SK-N-MC (cell line): Measurements from ENCODE around the gene GYPB.
"Not testable (repeated sequence)": the region's sequence is repeated elsewhere in the genome, so short reads cannot be mapped to it uniquely, and the experiment has no call there.

ENCODE experiments used
- DNase-seq: peaks from one replicate; pipeline ENCODE4 v3.0.0-alpha.2; 2011; ENCODE audit warnings: low read depth, low spot score
- H3K27ac ChIP-seq: fragments of 200-600 bp; sonication (generic); 2 replicates; pipeline ENCODE4 v1.5.1; 2016; ENCODE audit warnings: mixed run types
- H3K36me3 ChIP-seq: fragments of 200-600 bp; sonication (generic); 2 replicates; pipeline ENCODE4 v1.6.1; 2017; ENCODE audit warnings: antibody characterized with exemption, low read length, mixed read lengths; ENCODE audit not compliant: insufficient read depth
- H3K4me3 ChIP-seq: fragments of 200-600 bp; sonication (generic); 2 replicates; pipeline ENCODE4 v1.5.1; 2016
- H3K9ac ChIP-seq: fragments of 200-600 bp; sonication (generic); 2 replicates; pipeline ENCODE4 v1.8.0; 2017; ENCODE audit warnings: mixed run types, mixed read lengths; ENCODE audit not compliant: insufficient read length
- H3K9me3 ChIP-seq: fragments of 200-600 bp; sonication (generic); 2 replicates; pipeline ENCODE4 v1.6.1; 2017; ENCODE audit warnings: low read depth, mild to moderate bottlenecking, antibody characterized with exemption, low read length, moderate library complexity, mixed read lengths
- FOXP2 ChIP-seq: optimal IDR thresholded peaks from 2 replicates; pipeline ENCODE3; 2011; ENCODE audit warnings: mild to moderate bottlenecking, moderate library complexity; ENCODE audit not compliant: insufficient read depth; ENCODE audit errors: extremely low read length, control extremely low read depth

The GYPB gene

DNA sequence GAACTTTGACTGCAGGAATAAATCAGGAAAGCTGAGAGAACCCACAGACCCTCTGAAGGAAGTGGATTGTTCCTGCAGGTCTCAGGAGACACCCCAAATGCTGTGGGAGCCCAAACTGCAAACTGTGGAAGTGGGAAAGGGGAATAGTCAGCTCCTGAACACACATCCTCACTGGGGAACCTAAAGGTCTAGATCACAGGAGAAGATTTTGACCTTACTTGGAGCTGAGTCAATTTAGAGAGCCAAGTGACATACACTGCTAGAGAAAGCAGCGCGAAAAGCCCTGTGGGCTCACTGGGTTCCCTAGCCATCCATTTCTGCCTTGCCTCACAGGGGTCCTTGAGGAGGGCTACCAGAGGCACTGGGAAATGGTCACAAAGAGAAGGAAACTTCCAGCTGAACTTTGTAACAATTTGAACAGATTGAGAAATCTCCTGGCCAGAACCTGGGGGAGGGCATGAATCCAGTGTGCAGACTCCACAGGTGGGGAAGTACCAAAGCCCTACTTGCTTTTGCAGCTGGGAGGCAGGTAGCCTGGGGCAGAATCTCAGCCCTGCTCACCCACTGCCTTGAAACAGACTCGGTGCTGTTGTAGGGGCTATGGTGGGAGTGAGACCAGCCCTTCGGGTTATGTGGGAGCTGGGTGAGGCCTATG, 5.3 kb upstream of the GYPB start:
- H3K9ac ChIP-seq, H3K27ac ChIP-seq, H3K4me3 ChIP-seq, H3K36me3 ChIP-seq, DNase-seq, H3K9me3 ChIP-seq: not testable (repeated sequence)

DNA sequence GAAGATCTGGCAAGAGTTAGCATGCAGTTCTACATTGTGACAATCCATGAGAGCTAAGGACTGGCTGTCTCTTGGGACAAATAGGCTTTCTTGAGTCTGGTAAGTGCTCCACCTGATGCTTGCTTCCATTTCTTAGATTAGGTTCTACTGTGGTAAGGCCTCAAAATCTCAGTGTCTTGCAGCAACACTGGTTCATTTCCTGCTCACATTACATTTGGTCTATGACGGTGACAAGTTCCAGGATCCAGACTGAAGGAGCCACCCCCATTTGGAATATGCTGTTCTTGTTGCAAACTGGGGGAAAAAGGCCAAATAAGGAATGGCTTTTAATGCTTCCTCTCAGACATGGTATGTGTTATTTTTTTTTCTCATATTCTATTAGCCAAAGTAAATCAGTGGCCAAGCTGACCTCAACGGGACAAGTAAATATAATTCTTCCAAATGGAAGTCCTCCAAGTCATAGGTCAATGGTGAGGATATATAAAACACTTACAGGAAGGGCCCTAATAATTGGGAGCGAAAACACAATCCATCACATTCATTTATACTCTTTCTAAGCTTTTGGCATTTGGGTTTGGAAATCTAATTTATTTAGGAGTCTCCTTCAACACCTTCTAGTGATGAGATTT, 3.7 kb upstream of the GYPB start:
- not testable (repeated sequence) for H3K9me3 ChIP-seq, H3K36me3 ChIP-seq, H3K27ac ChIP-seq, H3K9ac ChIP-seq, DNase-seq, H3K4me3 ChIP-seq

DNA sequence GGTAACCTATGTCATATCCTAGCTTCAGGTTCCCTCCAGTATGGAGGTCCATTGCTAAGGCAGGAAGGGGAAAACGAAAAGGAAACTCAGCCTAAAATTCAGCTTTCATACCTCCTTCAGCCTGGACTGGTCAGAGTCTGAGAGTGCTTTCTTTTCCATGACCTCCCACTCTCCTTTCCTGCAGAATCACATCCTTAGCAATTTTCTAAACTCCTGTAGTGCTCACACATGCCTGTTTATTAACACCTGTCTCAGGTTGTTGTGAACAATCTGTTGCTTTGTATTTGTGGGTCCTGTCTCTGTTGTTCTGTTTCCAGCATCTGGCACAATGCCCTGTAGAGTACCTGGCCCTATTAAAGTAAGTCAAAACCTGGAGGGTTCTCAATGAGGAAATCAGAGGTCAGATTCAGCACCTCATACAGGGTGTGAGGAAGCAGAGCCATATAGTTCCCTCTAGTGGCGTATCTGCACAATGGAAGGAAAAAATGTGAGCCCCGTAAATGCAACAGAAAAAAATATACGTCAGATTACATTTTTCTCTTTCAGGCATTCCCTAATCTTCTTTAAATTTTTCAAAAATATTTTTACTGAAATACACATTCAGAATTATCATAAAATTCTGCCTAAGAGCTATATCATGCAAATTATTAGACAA, 2.3 kb upstream of the GYPB start:
- not testable (repeated sequence) for H3K36me3 ChIP-seq, H3K4me3 ChIP-seq, H3K27ac ChIP-seq, H3K9me3 ChIP-seq, H3K9ac ChIP-seq, DNase-seq

DNA sequence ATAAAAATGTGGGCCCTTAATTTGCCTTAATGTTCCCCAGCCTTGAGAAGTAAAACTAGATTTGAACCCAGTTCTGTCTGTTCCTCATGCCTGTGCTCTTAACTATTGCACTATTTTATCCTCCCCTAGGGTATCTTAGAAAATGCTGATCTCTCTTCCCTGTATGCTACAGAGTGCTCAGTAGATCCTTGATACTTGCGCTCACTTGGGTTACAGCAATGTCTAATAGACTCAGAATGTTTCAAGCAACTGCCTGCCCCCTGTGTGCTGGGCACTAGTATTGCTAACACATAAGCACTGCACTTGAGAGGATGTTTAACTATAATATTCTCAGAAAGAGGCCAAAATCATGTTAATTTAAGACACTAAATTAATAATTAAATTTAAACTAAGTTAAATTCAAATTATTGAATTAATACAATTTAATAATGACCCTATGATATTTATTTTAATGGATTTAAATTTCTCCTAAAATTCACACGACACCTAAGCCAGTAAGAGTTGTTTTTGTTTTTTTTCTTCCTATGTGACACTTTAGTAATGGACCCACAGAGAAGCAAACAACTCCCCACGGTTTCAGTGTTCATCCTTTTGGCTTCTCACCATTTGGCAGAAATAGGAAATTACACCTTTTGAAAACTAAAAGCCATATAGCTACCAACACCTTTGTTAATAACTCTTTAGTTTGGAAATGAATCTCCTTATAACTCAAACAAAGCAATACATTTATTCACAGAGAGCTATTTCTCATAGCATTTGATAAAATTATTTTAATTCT, 768 bp downstream of the GYPB start:
- DNase-seq, H3K9me3 ChIP-seq, H3K27ac ChIP-seq, H3K9ac ChIP-seq, H3K36me3 ChIP-seq, H3K4me3 ChIP-seq: not testable (repeated sequence)

GRCh38 chr4:144017271-144017670, 1.9 kb downstream of the GYPB start:
- H3K9ac ChIP-seq, H3K27ac ChIP-seq, H3K36me3 ChIP-seq, DNase-seq, H3K9me3 ChIP-seq, H3K4me3 ChIP-seq: not testable (repeated sequence)

- not testable (repeated sequence) for H3K9ac ChIP-seq, H3K9me3 ChIP-seq, H3K36me3 ChIP-seq, DNase-seq, H3K4me3 ChIP-seq, H3K27ac ChIP-seq
These were observed 3.0 kb downstream of the GYPB start for GRCh38 chr4:144016057-144016605.

GRCh38 chr4:144014808-144015207, 4.4 kb downstream of the GYPB start:
- H3K27ac ChIP-seq, result no peak overlapping the region
- H3K36me3 ChIP-seq, result no peaks in the 10 kb centered on the region
- H3K9ac ChIP-seq, result no peak overlapping the region
- no peaks in the 10 kb centered on the region for H3K9me3 ChIP-seq
- no peak for TF ChIP-seq FOXP2
- no peak overlapping the region for H3K4me3 ChIP-seq
- DNase-seq, result no peak

GRCh38 chr4:144008602-144009001, 10.6 kb downstream of the GYPB start:
- H3K4me3 ChIP-seq, H3K36me3 ChIP-seq, H3K9me3 ChIP-seq, H3K9ac ChIP-seq, DNase-seq, H3K27ac ChIP-seq: not testable (repeated sequence)

GRCh38 chr4:144007960-144008359, 11.2 kb downstream of the GYPB start:
- DNase-seq, H3K4me3 ChIP-seq, H3K9me3 ChIP-seq, H3K27ac ChIP-seq, H3K9ac ChIP-seq, H3K36me3 ChIP-seq: not testable (repeated sequence)

- not testable (repeated sequence) for H3K27ac ChIP-seq, H3K4me3 ChIP-seq, H3K9me3 ChIP-seq, H3K36me3 ChIP-seq, DNase-seq, H3K9ac ChIP-seq
These were observed 12.9 kb downstream of the GYPB start for GRCh38 chr4:144006200-144006803.

GRCh38 chr4:144005558-144005953, 13.6 kb downstream of the GYPB start:
- not testable (repeated sequence) for H3K4me3 ChIP-seq, H3K9me3 ChIP-seq, H3K27ac ChIP-seq, DNase-seq, H3K36me3 ChIP-seq, H3K9ac ChIP-seq

DNA sequence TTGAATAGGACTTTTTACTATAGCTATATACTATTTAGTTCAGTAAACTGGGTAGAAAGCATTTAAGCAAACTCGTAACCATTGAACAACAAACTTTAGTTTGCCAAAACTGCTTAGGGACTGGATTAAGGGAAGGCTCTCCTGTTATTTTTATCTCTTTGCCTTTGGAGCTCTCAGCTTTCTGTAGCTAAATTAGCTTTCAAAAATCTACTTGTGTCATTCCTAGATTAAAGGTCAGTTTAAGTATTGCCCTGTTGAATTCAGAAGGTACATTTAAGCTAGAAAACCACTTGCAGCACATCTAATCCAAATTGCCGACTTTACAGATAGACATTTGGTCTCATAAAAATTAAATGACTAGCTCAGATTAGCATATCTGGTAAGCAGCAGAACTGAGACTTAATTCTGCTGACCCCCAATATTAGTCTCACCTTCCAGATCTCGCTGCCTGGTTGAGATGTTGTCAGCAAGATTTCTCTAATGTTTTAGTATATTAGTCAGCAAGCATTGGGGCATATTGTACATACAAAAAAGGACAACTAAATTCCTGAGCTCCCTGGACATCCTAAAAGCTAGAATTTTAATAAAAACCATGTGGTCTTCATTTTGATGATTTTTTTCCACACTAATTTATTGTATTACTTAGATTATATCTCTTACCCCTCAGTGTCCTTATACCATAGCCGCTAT, 14.2 kb downstream of the GYPB start:
- not testable (repeated sequence) for H3K4me3 ChIP-seq, DNase-seq, H3K27ac ChIP-seq, H3K9me3 ChIP-seq, H3K36me3 ChIP-seq, H3K9ac ChIP-seq

DNA sequence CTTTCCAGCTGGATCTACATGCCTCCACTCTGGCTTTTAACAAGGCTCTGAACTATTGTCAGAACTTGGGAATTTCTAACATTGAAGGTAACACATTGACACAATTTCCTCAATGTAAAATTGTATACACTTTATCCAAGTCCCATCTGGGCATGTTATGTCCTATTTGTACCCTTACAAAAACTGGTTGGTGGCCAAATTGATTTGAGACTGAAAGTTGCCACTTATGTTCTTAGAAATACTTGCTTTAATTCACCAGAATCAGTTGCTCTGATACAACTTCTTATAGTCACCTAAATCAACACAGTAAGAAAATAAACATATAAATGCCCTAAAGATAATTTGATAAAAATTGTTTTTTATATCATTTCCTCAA, 15.3 kb downstream of the GYPB start:
- not testable (repeated sequence) for H3K27ac ChIP-seq, H3K4me3 ChIP-seq, DNase-seq, H3K9ac ChIP-seq, H3K9me3 ChIP-seq, H3K36me3 ChIP-seq
